GM19099 (cell line): ENCODE results near the gene RPS6KA2.

Experiments used
- POLR2A ChIP-seq: IDR thresholded peaks from 3 replicates; pipeline ENCODE4 v1.6.1; 2011; ENCODE audit warnings: low read depth; ENCODE audit not compliant: insufficient read length; ENCODE audit errors: extremely low read depth

The RPS6KA2 gene

DNA sequence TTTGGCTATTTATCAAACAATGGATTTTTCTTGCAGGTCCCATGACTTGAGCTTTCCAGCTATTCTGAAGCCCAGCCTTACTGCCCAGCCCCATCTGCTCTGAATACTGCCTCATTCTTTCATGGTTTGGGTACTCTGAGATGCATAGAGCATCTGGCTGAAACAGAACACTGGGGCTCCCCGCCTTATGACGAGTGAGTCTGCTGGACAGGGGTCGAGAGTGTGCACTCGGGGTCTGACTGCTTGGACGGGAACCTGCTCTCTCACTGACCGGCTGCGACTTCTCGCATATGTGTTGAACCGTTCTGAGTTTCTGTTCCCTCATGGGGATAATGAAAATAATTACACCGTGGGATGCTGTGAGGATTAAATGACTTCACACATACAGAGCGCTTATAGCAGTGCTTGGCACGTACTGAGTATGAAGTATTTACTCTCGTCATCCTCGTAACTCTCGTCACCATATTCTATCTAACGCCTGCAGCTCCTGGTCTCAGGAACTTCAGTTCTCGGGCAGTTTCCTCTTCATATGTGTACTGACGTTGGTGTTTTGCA lies 184.8 kb downstream of the RPS6KA2 start:
- no peak for TF ChIP-seq POLR2A

DNA sequence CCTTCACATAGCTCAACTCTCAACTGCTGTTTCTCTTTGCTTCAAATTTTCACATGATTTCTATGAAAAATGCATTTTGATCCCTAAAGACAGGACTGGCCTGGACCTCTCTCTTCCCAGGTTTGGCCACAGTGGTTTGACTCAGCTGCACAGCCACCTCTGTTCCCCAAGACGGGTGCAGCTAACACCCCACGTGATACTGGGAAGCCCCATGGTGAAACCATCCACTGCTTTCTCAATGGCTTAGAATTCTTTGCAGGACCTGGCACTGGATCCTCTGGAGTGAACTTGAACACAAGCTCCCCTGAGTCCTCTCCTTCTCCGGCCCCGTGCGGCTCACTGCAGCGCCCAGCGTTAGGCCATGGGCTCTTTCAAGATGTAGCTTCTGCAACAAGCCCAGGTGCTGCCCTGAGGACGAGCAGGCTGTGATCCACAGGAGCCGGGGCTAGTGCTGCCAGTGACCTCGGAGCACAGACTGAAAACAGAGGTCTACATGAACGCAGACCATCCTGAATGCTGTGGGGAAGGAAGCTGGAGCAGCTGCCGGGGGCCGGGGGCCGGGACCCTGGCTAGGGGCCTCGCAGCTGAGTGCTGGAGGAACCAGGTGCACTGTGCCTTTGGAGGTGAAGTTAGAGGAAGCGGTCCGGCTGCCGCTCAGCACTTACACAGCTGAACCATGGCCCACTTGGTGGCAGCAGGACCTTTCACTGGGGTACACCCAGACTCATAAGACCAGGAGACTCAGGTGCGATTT lies 185.5 kb downstream of the RPS6KA2 start:
- TF ChIP-seq POLR2A: no peak

DNA sequence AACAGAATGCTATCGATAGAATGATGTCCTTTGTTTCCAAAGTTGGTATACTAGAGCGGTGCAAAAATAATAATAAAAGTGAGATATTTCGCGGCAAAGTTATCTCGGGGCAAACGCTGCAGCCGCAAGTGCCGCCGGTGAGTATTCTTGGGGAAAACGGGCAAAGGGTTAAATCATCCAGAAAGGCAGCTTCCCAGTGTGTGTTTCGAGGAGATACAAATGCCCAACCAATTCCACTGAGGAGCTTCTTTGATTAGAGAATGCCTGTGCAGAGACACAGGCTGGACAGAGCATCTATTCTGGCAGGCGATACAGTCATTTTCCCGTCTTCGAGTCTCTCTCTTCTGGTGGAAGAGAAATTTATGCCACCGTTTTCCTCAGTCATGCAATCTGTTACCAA lies 186.3 kb downstream of the RPS6KA2 start:
- TF ChIP-seq POLR2A: no peak

DNA sequence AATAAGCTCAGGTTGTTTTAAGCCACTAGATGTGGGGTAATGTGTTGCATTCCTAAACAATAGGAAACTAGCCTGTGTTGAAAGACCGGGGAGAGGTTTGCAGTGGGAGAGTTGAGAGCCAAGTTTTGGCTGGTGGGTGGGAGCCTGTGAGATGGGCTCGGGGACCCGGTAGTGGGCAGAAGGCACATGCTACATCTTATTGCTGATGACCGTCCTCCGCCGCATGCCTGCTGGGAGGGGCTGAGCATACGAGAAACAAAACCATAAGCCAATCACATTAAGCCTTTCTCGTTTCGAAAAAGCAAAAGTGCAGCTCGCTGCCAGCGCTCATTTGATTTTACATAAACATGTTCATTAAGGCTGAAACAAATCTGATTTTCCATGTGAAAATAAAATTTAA lies 186.9 kb downstream of the RPS6KA2 start:
- no peak for TF ChIP-seq POLR2A

DNA sequence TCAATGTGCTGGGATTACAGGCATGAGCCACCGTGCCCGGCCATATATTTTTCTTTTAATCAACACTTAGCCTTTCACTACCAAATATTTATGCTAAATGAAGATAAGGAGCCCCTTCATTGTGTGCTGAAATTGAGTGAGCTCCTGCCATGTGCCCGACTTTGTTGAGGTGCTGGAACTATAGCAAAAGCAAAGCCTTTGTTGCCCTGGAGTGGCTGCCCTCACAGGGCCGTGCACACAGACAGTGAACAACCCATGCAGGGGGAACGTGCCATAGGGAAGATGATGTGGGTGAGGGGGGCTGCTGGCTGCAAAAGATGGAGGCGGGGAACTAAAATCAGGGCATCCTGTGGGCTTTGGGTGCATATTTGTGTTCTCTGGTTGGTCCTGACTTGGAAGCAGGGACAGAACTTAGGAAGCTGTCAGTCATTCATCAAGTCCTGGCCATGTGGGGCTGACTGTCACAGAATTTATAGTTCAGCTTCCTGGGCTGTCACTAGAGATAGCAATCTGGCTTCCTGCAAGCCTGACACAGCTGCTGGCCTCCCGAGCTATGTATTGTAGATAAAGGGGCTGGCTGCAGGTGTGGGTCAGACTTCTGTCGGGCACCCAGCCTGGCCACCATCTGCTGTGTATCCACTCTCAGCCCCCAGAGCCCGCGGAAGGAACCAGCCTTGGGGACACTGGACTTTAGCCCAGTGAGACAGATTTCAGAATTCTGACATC lies 187.5 kb downstream of the RPS6KA2 start:
- no peak for TF ChIP-seq POLR2A

DNA sequence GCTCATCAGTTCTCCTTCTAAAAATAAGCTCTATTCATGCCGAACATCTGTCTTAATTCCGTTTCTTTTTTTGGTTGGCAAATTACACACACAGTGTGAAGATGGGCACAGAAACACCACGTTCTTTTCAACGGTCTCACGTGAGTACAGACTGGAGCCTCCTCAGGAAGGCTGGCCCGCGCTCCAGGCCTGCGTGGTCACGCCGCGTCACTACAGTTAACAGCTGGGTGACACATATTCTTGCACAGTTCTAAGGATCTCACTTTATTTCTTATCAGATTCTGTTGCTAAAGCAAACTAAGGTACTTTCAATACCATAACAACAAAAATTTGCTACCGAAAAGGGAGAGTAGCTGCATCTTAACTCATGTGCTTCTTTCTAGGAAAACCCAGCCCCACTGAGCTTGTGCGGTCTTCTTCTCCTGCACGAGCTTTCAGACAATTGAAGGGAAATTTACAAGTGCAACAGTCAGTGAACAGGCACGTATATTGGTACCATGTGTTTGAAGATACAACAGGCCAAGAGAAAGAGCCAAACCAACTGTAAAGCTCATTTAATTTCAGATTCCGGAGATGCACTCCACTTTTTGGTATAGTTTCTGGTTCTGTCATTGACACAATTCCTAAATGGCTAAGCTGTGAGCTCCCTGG lies 188.7 kb downstream of the RPS6KA2 start:
- no peak for TF ChIP-seq POLR2A

DNA sequence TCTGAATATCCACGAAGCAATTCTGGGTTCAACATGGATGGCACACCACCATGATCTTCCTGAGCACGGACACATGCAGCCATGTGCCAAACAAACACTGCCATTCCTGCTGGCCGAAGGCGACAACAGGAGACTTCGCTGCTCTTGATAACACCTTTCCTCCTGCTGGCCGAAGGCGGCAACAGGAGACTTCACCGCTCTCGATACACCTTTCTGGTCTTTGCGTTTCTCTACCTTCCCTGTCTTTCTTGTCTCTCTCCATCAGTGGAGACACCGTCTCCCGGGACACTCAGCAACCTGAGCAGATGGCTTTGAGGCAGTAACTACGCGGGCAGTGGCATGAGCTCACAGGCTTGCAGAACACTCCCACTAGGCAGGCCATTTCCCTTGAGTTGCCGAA lies 189.4 kb downstream of the RPS6KA2 start:
- no peak for TF ChIP-seq POLR2A

DNA sequence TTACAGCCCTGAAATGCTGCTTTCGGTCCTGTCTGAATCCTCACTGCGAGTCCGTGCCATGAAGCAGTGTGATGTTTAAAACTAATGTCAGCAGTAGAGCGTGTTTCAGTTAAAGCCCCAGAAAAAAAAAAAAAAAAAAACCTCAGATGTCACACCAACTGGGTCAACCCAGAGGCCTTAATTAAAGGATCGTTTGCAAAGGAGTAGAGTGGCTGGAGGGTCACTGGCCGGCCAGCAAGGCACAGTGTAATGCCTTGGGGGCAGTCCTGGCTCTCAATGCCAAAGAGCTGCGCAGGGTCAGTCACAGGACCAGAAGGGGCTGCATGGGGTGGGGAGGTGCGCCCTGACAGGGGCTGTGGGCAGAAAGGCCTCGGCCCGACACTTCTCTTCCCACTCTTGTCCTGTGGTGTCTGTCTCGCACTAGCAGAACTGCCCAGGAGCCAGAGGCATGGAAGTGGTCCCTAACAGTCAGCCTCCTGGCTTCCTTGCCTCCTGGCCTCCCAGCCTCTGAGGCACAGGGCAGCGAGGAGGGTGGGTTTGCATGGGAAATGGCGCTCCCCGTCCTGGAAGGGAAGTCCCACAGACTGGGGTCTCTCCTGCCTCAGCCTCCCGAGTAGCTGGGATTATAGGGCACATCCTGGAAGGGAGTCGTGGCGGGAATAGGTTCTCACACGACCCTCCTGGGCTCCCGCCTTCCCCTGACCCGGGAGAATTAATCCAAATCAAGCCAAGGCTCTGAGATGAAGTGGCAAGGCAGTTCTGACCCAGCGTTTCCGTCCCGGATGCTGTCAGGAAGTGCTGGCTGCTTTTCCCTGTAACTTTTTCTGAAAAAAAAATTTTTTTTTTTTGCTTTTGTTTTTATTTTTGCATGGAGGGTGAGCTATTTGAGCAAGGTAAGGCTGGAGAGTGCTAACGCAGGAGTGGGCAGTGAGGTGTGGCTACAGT lies 190.6 kb downstream of the RPS6KA2 start:
- TF ChIP-seq POLR2A: no peak

DNA sequence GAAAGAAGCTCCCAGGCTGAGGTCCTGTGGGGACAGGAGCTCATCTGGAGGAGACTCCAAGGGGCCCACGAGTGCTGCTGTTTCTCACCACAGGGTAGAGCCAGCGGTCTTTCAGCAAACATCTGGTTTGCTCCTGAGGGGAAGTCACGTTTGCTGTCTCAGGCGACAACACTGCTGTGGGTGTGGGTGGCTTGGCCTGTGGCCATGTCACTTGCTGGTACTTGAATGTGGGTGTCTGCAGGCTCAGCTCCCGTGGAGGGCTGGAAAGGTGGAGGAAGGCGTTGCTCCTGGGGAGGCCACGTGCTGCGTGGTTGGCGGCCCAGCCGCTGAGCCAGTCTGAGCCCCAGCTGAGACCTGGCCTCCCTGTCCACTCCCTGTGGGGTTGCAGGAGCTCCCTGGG lies 191.5 kb downstream of the RPS6KA2 start:
- no peak for TF ChIP-seq POLR2A

DNA sequence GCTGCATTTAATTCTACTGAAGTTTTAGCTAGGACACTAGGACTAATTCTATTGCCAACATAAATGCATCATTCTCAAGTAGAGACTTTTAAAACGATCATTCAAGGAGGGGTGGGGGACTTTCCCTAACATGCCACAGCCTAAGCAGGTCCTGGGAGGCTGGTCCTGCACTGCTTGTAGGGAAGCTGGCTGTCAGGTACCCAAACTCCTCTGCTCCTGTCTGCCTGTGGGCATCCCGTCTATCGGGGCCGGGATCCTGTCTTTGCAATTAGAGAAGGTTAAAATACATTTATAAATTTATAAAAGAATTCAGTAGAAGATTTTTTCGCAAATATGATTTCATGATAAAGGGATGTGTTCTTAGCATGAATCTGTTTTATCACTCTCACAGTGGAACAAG lies 192.7 kb downstream of the RPS6KA2 start:
- no peak for TF ChIP-seq POLR2A

DNA sequence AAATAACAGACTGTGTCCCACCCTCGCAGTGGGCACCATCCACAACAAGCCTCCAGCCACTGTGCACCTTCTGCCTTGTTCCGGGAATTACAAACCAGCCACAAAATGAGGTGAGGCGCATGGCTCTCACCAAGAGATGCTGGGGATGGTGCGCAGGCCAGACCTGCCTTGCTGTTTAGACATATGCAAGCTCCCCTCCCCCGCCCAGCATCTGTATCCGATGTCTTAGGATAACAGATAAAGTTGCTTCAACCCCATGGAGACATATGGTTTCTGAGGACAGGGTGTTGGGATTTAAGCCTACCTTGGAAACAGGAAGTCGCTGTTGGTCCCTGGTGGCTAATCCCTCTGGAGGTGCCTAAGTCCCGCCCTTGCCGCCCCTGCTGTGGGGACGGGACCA lies 194.0 kb downstream of the RPS6KA2 start:
- TF ChIP-seq POLR2A: no peak

DNA sequence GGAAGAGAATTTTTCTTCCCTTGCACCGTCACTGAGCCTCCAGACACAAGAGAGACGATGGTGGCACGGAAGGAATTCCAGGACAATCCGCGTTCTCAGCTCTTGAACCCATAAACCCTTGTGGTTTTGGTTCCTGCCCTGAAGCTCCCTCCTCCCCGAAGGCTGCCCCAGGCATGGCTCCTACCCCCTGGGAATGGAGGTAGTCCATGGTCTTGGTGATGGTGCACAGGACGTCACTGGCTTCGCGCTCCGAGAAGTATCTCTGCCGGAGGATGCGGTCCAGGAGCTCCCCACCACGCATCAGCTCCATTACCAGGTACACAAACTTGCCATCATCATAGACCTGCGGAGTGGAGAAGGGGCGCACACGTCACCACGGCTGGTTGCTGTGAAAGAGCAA lies 196.8 kb downstream of the RPS6KA2 start:
- no peak for TF ChIP-seq POLR2A

DNA sequence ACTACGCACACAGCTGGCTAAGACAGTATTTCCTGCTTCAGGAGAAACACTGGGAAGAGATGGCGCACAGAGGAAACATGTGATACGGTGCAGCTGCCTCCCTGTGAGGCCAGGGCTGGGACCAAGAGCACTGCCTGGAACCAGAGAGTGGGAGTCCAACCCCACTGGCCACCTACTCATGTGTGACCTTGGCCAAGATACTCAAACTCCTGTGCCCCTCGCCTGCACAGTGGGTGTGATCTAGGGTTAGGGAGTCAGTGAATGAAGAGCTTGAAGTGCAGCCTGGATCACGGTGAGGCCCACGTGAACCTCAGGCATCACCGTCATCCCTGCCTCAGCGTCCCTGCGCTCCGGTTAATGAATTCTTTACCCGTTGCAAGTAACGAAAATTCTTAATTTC lies 202.6 kb downstream of the RPS6KA2 start:
- no peak for TF ChIP-seq POLR2A

DNA sequence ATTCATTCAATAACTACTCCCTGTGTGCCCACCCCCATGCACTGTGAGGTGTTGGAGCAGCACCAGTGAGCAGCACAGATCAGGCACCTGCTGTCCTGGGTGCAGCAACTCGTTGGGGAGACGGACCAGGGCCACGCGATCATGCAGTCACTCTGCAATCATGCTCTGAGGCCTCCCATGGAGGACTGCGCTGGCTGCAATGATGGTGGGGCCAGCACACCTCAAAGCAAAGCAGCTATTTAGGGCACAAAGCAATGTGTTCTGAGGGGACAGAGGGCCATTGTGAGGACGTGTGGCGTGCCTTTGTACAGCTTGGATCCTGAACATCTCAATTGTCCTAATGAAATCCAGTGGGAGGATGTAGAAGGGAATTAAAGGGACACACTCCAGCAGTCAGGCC lies 203.3 kb downstream of the RPS6KA2 start:
- no peak for TF ChIP-seq POLR2A
